ENCODE results near the gene MICAL2.

MICAL2 gene

DNA sequence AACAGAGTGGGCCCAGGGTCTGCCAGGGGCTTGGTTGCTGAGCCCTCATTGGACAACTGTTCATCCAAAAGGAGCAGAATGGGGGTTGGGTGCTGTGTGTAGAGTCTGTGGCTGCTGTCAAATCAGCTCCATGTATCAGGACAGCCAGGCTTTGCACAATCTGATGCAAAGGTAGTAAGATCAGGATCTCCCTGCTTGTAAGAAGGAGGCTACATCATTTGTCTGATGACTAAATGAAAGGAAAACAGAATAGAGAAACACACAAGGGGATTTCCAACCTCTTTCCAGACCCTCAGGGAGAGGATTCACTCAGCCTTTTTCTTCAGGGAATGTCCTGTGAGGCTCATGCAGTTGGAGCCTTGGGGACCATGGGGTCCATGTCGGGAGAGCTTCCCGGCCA lies 7.2 kb downstream of the MICAL2 start:
- DNase-seq = no peak

DNA sequence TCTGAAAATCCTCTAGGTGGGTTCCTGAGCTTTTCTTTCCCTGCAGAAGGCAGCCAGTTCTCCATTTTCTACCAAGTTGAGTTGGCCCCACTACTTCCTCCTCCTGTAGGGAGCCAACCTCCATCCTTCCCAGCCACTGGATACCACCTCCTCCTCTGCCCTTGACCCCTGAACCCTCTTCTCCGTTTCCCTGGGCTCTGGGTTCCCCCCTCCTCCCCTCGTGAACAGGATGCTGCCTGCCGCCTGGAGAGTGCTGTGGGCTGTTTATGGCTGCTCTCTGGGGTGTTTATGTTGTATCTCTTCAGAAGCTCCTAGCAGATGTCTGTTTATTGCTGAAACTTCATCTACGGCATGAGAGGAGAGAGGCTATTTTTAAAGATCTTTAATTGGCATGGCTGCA lies 8.6 kb downstream of the MICAL2 start:
- no peak for DNase-seq

DNA sequence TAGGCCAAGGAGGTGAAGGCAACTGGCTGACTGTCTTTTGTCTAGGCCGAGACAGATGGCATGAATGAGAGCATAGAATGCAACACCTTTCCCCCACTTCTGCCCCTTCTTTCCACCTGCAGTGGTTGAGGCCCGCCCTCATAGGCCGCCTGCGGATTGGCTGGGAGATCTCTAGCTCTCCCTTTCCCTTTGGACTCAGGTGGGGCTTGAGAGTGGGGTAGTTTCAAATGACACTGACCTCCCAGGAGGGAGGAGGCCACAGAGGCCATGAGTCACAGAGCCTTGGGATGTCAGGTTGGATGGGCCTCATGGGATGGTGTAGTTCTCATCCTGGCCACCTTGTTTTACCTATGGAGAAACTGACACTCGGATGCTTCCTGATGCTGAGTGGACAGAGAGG lies 9.1 kb downstream of the MICAL2 start:
- no peak for DNase-seq

DNA sequence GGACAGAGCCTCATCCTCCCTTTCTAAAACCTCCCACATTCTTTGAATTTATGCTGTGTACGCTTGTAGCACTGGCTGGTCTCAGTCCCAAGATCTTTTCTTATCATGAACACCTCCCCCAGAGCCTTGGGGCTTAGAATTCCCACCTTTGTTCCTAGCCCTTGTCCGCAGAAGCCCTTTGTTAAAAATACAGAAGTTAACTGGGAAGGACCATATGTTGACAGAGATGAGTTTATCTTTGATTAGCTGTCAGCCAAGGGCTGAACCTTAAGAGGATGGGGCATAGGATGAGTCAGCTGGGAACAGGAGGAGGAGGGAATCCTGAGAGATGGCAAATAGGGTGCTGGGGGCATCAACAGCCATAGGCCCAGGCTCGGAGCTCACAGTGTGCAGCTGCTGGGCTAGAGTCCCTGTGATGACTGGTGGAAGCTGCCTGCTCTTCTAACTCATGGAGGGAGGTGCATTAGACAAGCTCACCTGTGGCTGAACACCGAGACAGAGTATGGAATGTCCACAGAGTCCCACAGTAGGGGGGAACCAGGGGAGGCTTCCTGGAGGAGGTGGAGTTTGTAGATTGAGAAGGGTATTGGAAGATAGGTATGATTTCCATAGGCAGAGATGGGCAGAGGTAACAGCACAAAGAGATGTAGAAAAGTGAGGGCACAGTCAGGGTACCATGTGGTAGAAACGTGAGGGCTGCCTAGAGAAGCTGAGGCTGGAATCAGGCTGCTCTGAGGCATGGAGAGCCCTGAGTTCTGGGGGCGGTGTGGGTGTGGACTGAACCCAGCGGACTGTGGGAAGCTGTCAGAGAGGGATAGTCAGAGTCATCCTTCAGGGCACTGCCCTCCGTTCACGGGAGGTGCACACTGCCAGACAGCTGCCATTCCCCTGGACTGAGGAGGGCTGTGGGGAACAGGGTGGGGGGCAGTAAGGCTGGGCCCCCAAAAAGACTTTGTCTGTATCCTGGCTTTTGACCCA lies 9.9 kb downstream of the MICAL2 start:
- DNase-seq = no peak

DNA sequence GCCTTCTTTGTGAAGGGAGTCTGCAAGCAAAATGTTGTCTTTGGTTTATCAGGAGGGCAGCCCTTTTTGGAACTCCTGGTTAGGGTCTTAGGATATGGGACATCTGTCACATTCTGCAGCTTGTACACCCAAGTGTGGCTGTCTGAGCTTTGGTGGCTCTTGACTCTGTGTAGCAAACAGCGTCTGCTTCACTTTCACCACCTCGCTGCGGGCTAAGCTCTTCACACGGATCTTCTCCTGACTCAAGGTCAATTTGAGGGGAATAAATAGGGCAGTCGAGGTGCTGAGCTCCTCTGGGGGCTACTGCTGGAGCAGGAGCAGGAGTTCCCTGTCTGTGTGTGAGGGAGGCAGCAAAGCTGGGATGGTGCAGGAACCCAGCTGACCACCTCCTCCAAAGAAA lies 10.6 kb downstream of the MICAL2 start:
- no peak for DNase-seq

DNA sequence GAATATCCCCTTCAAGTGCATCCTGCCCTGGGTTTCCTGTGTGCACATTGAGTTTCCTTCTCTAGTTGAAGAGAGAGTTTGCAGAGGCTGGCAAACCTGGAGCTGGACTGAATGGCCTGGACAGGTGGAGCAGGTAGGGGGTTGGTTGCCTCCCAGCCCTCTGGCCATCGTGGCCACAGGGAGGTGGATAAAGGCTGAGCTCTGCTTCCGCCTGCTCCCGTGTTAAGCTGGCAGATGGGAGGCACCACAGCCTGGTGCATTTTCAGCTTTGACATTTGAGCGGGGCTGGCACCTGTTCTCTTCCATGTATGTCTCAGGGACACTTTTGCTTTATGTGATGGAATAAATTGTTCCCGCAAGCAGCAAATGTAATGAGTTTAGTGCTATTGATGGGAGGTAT lies 11.1 kb downstream of the MICAL2 start:
- no peak for DNase-seq

DNA sequence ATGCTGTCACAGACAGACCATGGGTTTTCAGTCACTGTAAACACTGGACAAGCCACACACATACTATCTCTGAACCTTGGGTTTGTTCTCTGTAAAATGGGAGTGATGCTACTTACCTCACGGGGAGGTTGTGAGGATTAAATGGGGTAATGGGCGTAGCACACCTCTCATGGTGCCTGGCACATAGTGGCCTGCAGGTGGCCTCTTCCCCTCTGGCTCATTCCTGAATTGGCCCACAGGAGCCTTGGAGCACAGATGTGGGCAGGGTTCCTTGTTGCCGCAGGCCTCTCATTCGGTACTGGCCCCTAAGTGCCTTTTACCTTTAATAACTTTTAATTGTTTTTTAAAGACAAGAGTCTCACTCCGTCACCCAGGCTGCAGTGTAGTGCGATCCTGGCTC lies 11.7 kb downstream of the MICAL2 start:
- DNase-seq = no peak

DNA sequence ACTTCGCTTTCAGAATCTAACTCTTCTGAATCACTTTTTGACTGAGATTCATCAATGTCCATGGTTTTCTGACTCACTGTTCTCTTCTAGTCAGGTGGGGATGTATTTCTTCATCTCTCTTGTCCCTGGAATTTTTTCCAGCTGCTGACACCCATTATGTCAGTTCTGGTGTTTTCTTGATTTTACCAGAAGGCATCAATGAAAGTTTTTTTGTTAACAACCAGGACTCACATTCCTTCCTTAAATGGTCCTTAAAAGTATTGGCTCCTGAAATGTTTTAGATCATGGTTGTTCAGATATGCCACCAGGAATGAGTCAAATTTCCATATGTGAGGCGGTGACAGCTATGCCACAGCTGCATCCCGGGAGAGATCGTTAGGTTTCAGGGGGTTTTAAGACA lies 12.9 kb downstream of the MICAL2 start:
- no peak for DNase-seq

DNA sequence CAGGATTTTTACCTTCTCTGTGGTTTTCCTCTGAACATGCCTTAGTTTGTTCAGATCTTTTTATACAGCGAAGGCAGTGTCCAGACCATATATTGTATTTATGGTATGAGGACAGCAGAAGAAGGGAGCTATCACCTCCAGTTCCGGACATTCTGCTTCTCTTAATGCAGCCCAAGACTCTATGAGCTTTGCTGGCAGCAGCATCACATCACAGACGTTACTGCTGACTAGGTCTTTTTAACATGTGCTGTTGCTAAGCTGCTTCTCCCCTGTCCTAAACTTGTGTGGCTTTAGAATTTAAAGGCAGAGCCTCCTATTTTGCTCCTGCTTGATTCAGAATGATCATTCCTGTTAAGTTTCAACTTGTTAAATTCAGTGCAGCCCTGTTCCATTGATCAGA lies 13.4 kb downstream of the MICAL2 start:
- DNase-seq = no peak

DNA sequence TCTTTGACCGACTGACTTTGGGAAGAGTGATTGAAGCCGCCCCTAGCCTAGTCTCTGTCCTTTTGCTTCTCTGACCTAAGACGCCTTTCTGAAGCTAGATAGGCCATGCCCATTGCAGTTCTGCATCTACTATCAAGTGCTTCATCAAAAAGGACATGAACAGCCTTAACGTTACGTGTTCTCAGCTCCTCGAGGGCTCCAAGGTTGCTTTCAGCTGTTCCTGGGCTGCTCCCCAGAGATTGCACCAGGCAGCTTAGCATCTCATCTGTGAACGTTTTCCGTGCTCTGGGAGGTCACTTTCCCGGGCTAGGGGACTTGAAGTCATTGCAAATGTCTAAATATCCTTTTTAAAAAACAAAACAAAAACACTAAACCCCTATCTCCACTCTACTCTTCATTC lies 13.9 kb downstream of the MICAL2 start:
- no peak for DNase-seq

DNA sequence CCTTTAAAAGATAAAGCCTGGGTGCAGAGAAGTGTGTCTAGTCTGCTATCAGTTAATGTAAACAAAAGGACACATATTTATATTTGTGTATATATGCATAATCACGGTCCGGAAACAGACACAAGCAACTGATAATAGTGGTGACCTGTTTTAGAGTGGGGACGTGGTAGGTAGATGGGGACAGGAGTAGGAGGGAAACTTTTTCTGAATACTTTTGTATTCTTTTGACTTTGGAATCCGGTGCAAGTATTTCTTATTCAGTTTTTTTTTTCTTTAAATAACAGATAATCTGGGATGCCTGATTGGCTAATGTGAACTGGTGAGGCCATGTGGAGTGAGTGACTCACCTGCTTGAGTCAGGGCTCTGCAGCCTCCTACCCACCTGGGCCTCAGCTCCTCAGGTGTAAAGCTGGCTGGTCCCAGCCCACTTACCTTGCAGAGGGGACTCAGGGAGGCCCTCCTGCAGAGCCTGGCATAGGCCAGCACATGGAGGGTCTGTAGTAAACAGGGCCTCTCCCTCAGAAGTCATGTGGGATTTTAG lies 15.3 kb downstream of the MICAL2 start:
- no peak for DNase-seq

DNA sequence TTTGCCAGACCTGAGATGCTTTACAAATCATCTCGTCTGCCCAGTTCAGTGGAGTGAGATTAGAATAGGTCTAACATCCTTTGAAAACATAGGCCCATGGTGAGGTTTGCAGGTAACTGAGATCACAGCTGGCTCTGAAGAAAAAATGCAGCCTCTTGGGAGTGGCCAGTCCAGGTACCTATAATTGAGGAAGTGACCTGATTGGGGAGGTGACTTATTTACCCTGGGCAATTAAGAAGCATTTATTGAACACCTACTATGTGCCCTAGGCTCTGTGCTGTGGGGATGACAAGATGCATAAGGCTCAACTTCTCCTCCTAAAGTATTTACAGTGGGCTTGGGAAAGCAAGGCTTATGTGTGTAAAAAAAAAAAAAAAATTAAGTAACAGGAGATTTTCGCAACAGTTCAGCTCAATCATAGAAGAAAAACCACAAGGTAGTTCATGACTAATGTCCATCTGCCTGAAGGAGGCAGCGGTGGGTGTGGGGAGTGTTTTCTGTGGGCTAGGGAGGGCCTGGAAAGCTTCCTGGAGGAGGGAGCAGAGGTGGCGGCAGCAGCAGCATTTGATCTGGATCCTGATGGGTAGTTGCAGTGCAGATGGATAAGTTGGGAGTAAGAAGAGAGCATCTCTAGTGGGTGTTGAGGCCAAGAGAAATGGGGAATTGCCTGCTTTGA lies 16.1 kb downstream of the MICAL2 start:
- DNase-seq = no peak

DNA sequence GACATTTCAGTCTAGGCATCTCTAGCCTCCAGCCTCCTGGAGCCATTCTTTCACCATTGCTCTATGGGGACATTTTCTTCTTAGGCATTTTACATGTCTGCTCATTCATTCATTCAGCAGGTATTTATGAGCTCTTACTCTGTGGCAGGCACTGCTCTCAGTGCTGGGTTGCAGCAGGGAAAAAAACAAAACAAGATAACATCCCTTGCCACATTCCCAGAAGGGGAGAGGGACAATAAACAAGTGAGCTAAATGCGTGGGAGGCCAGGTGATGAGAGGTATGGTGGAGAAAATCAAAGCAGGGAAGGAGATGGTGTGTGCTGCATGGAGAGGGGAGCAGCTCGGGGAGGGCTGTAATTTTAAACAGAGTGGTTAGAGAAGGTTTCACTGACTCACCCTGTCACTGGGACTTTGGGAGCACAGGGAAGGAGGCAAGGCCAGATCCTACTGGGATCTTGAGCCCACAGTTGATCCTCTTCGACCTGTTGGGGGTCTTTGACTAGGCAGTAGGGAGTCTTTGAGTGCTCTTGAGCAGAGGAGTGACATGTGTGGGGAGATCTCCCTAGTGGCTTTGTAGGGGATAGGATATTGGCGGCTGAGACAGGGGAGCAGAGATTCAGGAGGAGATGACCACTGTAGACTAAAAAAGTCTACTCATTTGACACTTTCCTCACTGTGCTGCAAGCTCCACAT lies 17.0 kb downstream of the MICAL2 start:
- no peak for DNase-seq

DNA sequence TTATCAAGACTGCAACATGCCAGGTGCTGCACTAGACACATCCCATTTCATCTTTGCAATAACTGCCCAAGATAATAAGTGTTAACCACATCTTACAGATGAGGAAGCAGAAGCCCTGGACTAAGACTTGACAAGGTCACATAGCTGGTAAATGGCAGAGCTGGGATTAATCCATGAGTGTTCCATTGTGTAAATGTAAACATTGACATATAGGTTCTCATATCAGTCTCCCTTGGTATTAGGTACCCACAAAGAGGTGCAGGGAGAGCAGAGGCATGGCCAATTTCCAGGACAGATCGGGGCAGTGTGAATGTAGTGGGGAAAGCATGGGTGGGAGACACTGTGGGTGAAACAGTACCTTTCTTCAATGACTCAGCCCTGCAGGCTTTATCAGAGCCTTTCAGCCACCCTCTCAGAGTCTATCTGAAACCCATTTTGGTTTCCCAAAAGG lies 17.9 kb downstream of the MICAL2 start:
- DNase-seq = no peak

DNA sequence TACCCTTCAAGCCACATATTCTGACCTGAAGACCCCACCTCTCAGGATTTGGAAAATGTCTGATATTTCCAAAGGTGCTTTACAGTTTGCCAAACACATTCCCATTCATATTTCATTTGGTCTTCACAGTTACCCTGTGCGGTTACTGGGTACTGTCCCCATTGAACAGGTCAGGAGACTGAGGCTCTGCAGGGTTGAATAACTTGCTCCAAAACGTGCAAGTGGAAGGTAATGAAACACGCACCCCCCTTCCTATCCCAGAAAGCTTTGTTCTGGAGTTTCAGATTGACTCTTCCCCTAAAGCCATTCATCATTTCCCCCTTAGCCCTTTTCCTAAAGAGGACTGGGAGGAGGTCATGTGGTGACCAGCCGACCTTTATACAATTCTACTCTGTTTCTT lies 18.8 kb downstream of the MICAL2 start:
- DNase-seq = no peak

DNA sequence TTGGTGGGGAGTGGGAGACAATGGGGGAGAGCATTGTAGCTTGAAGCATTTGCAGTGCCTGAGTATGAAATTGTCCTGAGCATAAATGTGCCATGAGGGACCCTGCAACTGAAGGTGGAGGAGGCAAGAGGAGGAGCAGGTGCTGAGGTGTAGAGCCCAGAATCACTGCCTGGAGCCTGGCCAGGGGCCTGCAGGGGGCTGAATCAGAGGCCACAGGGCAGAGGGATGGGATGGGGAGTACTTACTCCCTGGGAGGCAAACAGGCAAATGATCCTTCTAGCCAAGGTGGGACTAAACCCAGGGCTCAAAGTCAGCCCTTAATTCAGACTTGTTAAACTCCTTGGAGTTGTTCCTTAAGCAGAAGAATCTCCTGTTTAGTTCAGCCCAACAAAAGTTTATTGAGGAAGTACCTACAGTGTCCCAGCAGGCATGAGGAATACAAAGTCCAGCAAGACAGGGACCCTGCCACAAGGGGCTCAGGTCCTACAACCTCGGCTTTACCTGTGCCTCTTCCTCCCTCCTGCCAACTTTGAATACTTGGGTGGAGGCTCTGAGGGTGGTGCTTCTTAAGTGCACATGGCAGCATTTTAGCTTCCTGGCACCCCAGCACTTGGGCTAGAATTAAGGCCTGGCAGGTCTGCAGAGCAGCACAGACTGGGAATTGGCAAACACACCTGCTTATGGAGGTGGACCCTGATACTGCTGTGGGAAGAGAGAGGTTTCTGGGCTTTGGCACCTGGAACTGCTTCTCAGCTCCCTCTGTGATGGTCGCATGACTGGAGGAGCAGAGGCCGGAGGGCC lies 20.0 kb downstream of the MICAL2 start:
- DNase-seq = no peak

DNA sequence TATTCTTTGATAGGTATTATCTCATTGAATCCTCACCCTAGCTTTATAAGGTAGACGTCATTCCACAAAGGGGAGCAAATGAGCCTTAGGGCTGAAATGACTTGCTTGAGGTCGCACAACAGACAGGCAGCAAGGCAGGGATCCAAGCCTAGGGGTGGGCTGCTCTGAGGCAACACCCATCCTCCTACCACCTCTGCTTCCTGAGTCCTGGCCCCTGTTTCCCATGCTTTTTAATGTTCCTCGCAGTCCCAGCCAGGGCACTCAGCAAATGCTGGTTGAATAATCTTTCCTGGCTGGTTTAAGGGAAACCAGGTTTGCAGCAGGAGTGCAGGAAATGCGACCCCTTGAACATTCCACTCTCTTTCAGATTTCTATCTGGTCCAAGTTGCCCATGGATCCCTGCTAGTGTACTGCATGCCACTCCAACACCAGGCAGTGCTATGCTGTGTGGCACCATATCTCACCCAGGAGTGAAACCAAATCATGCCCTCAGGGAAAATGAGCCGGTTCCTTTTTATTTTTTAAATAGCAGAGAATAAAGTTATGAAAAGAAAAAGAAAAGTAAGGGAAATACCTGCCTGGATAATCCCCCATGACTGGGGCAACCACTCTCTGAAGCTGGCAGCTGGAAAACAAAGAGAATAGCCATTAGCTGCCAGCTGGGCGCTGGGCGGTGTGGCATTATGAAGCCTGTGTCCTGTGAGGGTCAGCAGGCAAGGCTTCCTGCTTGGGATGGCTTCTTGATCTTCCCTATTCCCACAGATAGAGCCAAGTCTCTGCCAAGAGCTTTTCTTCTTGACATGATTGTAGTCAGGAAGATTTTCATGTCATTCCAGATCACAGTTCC lies 21.8 kb downstream of the MICAL2 start:
- no peak for DNase-seq

DNA sequence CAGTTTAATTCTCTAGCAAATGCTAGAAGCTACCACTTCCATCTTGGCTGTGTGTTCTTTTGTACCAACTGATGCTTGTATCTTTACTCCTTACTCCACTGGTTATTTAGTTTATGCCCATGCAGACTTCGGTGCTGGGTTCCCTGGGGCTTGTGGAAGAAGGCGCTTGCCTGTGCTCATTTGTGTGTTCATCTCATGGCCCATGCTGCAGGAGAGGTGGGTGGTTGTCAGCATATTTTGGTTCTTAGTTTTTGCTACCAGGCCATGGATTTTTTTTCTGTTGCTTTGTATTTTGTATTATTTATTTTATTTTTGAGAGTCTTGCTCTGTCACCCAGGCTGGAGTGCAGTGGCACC lies 22.4 kb downstream of the MICAL2 start:
- no peak for DNase-seq

DNA sequence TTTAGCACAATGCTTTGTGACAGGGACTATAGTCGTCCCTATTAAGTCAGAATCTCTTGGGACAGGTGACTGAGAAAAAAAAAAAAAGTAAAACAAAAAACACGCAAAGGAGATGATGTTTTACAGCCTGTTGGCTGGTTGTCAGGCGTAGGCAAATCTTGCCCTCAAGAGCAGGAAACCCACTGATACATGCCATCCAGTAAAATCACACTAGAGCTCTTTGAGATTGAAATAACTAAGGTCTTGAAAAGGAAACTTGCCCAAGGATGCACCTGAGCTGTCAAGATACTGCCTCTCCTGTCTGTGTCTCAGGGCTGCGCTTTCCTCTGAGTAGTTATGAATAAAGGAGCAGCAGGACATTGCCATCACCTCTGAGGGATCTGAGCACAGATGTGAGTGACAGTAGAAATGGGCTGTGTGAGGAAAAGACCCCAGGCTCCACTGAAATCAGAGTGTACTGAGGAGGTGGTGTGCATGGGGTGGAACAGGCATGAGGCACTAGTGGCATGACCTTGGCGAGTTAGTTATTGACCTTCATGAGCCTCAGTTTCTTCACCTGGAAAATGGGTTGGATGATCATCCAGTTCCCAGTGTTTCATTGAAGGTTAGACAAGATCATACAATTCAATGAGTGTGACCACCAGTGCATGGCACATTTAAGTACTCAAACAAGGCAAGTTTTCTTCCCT lies 23.3 kb downstream of the MICAL2 start:
- no peak for DNase-seq

DNA sequence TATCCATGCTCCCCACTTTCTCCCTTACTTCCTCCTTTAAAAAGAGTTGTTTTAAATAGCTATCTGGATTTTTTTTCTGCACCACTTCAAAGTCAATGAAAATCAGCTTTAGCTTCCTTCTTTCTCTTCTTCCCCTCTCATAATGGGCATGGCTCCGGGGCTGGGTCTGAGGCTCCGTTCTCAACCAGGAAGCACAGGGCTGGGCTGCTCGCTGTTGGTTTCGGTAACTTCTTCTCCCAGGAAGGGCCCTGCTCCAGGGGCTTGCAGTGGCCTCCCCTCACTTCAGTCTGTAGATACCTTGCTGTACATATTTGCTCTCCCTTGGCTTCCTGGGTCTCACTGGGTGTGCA lies 23.8 kb downstream of the MICAL2 start:
- DNase-seq = no peak

DNA sequence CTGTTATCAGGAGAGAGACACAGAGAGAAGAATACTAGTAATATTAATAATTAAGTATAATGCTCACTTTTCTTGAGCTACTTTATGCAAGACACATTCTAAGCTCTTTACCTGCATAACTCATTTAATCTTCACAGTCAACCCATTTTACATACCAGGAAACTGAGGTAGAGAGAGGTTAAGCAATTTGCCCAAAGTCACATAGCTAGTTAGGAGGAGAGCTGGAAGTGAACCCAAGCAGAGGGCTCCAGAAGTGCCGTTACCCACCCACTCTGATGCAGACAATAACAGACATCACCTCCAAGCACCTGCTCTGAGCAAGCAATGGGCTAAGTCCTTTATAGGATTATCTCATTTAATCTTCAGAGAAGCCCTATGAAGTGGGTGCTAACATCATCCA lies 24.8 kb downstream of the MICAL2 start:
- DNase-seq = no peak
